ACHN (cell line): ENCODE data around the gene CD300LG.
"Not testable (repeated sequence)": the region's sequence is repeated elsewhere in the genome, so short reads cannot be mapped to it uniquely, and the experiment has no call there.

Experiments
- DNase-seq: peaks from one replicate; pipeline ENCODE4 v3.0.0-alpha.2; 2015
- in situ Hi-C: cut with HindIII; loops from 2 replicates; pipeline ENCODE4 v1.10.0; 2017; ENCODE audit warnings: low sequenced_read_pairs, low pct_ligation_motif_present, low pct_unique_long_range_greater_than_20kb

The CD300LG gene

DNA sequence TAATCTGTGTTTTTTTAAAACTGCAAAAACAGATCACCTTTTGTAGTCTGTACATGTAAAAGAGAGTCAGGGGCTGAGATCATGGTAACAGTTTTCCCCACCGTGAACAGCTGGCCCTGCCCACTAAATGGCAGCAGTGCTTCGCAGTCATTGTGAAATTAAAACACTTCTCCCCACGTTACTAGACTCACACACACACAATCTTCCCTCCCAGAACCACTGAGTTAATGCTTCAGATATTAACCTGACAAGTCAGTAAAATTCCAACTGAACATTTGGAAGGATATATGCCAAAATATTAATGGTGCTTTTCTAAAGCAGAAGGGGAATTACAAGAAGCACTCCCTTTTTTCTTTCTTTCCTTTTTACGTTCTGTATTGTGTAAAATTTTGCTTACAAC, 1.2 kb upstream of the CD300LG start:
- in situ Hi-C loops: no loop called here
- peak; percentile 30 for DNase-seq

DNA sequence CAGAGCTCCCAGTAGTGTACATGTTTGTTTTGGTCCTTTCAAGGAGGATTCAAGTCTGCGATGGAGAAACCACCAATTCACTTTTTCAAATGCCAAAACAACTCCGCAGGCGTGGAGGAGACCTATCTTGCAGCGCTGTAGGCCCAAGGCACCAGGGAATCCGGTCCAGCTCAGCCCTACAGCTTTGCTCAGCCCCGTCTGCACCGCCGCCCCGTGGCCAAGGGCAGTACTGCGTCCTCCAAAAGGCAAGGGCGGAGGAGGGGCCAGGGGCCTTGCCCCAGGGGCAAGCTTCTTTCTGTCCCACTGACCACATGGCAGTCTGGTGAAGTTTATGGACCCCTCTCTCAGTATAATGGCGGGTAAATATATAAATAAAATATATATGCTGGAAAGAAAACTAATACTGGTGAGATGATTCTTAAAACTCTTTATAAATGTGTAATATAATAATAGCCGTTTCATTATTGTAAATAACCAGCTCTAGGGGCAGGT, 709 bp upstream of the CD300LG start:
- in situ Hi-C loops: no loop called here
- DNase-seq: peak; percentile 85

DNA sequence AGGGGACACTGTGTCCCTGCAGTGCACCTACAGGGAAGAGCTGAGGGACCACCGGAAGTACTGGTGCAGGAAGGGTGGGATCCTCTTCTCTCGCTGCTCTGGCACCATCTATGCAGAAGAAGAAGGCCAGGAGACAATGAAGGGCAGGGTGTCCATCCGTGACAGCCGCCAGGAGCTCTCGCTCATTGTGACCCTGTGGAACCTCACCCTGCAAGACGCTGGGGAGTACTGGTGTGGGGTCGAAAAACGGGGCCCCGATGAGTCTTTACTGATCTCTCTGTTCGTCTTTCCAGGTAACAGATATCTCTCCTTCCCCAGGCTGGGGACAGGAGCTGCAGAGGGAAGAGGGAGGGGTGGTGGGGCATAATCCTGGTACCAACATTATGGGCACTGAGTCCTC, 1.6 kb downstream of the CD300LG start:
- in situ Hi-C loops: no loop called here
- DNase-seq: no peak

DNA sequence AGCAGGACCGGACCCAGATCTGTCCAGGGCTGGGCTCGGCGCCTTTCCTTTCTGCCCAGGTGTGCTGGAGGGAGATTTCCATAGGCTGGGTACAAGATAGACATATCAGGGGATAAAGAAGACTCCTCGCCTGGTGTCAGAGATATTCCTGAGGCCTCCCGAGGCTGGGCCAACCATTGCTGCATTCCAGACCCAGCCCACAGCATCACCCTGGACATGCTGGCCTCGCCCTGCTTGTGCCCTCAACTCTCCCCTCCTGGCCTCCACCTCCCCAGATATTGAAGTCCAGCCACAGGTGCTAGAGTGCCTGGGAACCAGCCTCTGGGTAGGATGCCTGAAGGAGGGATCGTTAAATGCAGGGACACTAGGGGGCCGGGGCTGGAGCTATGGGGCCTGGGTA, 2.1 kb downstream of the CD300LG start:
- in situ Hi-C loops: no loop called here

DNA sequence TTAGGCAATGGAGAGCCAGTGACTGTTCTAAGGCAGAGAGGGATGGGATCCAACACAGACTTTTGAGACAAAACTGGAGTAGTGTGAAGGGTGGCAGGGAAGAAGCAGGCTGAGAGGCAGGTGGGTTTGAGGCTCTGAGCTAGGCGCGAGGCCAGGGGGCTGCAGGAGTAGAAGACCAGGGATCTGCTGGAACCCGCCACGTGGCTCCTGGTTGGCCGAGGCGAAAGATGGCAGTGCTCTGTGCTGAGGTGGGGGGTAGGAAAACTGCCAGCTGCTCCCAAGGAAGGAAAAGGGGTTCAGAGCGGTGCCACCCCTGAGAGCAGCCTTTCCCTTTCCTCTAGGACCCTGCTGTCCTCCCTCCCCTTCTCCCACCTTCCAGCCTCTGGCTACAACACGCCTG, 5.6 kb downstream of the CD300LG start:
- DNase-seq: no peak
- in situ Hi-C loops: no loop called here

More for the DNA sequence above, 2.1 kb downstream of the CD300LG start:
- DNase-seq: no peak

DNA sequence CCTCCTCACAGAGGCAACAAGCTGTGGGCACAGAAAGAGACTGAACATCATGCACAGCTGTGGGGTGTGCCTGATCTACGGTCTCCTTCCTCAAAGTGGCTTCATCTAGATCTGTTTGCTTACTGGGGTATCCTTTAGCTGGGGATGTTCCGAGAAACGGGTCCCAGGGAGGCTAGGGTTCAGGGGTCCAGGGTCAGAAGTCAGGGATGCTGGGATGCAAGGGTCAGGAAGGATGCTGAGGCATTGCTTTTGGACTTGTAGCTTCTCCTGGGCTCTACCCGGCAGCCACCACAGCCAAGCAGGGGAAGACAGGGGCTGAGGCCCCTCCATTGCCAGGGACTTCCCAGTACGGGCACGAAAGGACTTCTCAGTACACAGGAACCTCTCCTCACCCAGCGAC, 6.6 kb downstream of the CD300LG start:
- no peak for DNase-seq
- in situ Hi-C loops: no loop called here

DNA sequence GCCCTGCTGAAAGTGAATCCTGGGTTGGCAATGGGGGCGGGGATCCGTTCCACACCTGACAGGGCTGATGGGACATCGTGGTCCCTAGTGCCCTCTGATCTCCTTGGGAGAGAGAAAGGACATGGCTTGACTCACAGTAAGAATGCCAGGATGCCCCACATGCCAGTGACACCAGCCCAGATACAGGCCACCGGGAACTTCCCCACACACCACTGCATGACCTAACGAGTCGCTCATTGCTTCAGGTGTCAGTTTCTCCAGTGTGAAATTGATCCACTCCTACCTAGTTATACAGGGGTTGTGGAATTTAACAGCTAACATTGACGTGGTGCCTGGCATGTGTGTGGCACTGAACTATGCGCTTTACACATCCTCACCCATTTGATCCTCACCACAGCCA, 7.5 kb downstream of the CD300LG start:
- no peak for DNase-seq
- in situ Hi-C loops: no loop called here

DNA sequence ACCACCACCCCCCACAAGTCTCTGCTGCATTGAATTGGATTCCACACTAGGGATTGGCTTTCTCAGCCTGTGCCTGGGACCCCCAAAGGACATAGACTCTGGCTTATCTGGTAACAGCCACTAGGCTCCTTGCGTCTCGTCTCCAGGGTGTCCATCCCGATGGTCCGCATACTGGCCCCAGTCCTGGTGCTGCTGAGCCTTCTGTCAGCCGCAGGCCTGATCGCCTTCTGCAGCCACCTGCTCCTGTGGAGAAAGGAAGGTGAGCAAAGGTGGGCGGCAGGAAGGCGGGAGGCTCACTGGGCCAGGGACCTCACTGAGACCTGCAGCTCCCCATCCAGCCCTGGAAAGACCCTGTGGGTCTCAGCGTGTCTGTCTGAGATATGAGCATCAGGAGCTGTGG, 8.1 kb downstream of the CD300LG start:
- no peak for DNase-seq
- in situ Hi-C loops: no loop called here

DNA sequence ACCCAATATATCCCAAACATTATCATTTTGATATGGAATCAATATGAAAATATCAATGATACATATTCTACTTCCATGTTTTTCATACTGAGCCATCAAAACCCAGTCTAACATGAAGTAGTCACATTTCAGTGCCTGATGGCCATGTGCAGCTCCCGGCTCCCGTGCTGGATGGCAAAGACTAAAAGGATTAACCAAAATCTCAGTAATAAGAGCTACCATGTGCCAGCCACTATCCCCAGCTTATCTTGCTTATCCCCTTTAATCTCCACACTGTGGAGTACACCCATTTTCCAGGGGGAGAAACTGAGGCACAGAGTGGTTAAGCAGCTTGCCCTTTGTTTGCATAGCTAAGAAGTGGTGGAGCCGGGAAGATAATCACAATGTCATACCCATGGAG, 9.2 kb downstream of the CD300LG start:
- no peak for DNase-seq
- in situ Hi-C loops: no loop called here

DNA sequence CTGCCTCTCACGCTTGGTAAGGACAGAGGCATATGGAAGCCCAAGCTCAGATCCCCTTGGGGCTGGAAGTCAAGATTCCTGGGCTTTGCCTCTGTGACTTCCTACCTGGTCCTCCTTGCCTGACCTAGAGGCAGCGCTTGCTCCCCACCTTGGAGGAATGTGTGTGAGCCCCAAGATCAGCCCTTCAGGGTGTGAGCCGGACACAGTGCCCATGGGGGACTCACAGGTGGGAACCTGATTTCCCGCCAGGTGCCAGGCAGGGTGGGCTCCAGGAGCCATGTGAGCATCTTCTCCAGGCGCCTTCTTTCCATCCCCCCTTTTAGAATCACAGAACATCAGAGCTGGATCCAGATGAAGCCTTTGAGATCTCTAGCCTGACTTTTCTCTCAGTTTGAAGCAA, 10.2 kb downstream of the CD300LG start:
- no peak for DNase-seq
- in situ Hi-C loops: no loop called here

DNA sequence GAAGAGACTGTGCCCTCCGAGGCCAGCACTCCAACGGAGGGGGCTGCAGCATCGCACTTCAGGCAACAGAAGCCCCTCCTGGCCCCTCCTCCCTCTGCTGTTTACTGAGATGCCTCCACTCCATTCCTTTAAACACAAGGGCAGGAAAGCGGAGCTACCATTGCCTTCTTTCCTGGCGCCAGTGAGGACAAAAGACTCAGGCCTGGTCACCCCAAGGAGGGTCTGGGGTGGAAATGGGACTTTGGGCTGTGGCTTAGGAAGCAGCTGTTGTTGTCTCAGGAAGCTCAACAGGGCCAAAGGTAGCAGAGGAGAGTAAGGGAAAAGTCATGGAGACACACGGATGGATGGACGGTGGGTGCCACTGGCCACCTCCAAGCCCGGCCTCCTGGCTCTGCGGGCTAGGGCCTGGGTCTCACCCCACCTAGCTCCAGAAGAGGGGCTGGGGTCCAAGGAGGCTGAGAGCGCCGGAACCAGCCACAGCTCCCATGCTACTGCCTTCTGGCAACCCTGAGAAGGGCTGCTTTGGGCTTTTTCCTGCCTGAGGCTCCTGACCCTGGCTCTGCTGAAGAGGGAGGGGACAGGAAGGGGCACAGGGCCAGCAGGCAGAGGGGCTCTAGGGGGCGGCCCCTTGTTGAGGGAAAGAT, 11.1 kb downstream of the CD300LG start:
- DNase-seq: no peak
- in situ Hi-C loops: no loop called here

DNA sequence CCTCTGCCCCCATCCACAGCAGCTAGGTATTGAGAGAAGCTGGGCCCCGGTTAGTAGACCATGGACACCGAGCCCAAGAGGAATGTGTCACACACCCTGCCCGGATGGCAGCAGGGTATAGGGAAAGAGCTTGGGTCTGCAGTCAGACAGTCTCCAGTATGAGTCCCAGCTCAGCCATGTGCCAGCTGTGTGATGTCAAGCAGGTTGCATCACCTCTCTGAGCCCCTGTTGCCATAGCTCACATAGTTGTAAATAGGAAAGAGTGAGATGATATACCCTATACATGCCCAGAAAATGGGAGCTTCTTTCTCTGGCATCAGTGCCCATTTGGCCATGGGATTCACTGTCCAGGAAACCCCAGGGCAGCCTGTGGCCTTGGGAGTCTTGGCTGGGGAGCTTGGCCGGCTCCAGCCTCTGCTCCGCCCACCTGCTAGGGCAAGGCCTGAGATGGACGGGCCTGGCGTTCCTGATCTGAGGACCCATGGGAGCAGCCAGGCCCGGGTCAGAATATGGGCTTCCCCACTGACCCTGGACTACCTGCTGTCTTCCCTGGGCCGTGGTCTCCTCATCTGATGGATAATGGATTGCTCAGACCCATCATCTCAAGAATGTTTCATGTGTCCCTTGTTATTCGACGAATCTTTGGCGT, 13.2 kb downstream of the CD300LG start:
- no peak for DNase-seq
- in situ Hi-C loops: no loop called here

DNA sequence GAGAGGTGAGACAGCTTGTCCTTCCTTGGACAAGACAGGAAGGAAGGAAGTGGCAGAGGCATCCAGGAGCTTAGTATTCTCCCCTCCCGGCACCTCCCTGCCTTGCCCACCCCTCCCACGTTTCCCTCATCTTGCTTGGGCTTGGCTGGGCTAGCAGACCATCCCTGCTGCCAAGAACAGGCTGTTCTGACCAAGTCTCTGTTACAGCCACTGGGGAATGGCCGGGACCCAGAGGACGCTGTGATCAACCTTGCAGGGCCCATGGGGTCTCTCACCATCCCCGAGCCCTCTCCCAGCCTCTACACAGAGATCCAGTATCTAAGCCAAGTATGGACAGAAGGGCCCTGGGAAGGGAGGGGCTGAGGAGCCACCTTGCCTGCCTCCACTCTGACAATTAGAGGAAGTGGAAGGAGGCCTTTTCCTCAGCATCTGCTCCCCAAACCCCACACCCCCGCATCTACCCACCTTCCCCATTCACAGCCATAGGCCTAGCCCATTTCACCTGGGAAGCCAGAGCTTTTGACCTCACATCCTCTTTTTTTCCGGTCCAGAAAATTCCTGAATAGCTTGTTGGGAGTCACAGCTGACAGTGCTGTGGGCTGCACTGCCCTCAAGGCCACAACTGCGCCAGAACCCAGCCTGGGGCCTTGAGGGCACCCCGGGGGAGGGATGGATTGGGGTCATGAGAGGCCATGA, 14.1 kb downstream of the CD300LG start:
- DNase-seq: no peak
- in situ Hi-C loops: no loop called here

DNA sequence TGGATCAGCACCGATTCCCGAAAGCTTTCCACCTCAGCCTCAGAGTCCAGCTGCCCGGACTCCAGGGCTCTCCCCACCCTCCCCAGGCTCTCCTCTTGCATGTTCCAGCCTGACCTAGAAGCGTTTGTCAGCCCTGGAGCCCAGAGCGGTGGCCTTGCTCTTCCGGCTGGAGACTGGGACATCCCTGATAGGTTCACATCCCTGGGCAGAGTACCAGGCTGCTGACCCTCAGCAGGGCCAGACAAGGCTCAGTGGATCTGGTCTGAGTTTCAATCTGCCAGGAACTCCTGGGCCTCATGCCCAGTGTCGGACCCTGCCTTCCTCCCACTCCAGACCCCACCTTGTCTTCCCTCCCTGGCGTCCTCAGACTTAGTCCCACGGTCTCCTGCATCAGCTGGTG, 15.0 kb downstream of the CD300LG start:
- in situ Hi-C loops: no loop called here
- DNase-seq: no peak

DNA sequence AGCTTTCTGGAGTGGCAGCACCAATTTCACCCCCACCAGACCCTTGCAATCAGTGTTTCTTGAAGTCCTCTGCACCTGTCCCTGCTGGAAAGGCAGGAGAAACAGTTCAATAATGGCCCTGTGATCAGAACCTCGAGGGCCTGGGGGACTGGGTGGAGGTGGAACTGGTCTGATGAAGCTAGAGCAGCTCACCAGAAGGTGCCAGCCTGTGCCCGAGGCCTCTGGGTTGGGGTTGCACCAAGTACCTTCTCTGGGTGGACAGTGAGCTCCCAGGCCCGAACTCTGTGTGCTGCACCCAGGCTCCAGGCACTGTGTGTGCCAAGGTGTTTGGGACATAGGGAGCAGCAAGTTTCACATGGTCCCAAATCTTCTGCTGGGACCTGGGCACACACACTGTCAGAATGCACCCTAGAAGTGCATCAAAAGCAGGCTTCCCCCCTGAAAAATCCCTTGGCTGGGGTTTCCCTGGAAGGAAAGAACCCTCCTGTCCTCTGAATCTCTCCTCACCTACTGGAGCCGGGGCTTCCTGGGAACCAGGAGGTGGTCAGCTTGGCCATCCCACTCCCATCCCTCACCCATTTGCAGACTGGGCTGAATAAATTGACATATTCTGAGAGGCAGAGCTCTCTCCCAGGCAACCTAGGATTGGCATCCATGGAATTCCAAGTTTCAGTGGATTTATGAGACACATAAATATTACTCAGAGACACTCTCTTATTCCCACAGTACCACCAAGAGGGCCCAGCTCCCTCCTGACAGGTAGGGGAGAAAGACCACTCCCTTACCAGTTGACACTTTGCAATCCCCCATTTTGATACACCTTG, 17.4 kb downstream of the CD300LG start:
- no peak for DNase-seq

DNA sequence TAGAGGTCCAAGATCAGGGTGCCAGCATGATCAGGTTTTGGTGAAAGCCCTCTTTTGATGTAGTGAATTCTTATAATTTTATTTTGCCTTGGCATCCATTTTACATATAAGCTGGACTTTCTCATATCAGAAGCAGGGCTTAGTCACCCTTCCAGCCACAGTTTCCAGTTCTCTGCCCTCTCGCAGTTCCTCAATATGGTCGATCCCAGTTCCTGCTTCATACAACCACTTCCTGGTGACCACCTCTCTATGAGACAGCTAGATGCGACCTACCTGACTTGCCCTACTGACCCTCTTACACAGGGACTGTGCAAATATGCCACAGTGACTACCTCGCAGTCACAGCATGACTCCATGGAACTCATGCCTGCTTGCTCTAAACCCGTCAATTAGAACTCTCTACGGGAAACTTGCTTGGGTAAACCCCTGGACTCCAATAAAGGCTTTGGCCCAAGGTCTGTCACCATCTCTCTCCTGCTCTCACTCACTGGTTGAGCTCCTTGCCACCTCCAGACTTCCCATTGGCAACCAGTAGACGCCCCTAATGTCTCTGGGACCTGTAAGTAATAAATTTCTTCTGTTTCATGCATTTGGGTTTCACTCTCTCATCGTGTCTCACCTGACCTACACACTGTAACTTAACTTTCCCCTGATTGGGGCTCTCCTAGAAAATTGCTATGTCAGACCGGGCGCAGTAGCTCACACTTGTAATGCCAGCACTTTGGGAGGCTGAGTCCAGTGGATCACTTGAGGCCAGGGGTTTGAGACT, 21.4 kb downstream of the CD300LG start:
- in situ Hi-C loops: no loop called here
- no peak for DNase-seq

More for the DNA sequence above, 17.4 kb downstream of the CD300LG start:
- in situ Hi-C loops: no loop called here

DNA sequence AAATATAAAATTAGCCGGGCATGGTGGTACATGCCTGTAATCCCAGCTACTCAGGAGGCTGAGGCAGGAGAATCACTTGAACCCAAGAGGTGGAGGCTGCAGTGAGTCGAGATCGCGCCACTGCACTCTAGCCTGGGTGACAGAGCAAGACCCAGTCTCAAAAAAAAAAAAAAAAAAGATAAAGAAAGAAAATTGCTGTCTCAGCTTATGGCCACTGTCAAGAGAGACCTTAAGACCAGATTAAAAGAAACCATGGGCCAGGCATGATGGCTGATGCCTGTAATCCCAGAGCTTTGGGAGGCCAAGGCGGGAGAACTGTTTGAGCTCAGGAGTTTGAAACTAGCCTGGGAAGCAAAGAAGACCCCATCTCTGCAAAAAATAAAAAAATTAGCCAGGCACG, 22.1 kb downstream of the CD300LG start:
- in situ Hi-C loops, DNase-seq: not testable (repeated sequence)

DNA sequence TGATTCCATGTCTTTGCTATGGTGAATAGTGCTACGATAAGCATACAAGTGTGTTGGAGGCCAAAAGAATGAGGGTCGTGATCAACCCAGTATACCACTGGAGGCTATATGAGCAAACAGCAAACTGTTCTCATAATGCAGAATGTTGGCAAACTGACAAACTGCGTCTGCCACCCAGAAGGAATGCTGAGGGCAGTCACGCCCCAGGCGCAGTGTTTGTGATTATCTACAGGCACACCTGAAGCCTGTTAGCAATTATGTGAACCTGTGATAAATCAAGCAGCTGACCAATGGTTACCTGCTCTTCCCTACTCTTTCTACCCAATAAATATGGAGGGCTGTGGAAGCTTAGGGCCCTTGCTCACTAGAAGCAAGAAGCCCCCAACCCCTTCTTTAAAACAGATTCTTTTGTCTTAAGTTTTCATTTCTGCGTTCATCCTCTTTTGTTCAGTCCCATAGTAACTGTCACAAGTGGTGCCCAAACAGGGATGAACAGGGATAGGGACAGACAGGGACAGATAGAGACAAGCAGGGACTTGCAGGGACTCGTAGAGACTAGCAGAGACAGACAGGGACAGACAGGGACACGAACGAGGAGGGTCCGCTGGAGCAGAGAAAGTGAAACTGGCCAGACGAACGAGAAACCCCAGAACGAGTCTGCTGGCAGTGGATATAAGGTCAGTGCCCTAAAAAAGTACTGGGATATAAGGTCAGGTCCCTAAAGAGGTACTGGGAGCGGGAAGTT, 25.1 kb downstream of the CD300LG start:
- in situ Hi-C loops: no loop called here

More for the DNA sequence above, 25.1 kb downstream of the CD300LG start:
- DNase-seq: peak; percentile 22
